ENCODE data around the gene NCOA5.

Gene NCOA5

DNA sequence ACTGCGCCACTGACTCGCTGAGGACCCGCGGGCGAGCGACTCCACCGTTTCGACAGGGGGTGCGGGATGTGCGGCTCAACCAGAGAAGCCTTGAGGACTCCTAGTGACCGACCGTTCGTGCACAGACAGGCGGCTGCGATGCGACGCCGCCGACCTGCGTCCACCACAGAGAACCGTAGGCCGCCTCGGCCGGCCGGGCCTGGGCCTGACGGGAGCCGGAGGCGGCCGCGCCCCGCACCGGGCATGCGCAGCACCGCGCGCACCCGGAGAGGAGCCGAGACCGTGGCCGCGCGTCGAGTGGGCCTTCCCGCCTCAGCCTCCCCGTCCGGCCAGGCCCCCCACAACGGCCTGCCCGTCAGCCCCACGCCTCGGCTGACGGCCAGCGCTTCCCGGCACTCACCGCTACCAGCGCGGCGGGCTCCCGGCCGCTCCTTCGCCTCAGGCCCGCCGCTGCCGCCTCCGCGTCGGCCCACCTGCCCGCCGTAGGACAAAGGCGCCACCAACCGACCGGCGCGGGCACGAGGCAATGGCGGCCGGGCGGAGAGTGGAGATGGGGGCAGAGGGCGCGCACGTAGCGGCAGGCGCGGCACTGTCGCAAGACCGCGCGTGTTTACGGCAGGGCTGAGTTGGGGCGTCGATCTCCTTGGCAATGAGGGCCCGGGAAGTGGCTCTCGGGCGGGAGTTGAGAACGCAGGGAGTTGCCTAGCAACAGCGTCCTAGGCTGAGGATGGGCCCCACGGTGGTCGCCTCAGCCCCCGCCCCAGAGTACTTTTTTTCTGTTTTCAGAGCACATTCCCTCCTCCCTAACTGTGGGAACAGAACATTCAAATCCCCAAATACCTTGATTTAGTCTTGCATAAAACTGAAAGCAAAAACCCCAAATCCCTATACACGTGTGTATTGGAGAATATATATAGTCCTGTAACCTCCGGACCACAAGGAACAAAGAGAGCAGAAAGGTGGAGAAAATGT lies at the start of gene NCOA5:
Gene NCOA5 (minus strand): TSS at position 546 of the 972 bp plus-strand sequence. CDS start 10,538 bp downstream, outside the sequence.
- peak; percentile 96 for DNase-seq
- H3K4me3 ChIP-seq (ENCODE audit: low read depth, low read length), result peak within 1 kb of the TSS; percentile 75
- peaks cover 17% of the 10 kb centered on the region for H3K36me3 ChIP-seq
- H3K9me3 ChIP-seq (ENCODE audit: severe bottlenecking), result no peaks in the 10 kb centered on the region
- peak within 1 kb of the TSS; percentile 99 for H3K27ac ChIP-seq
- H3K27me3 ChIP-seq (ENCODE audit: insufficient read depth, low read depth, severe bottlenecking), result no peaks in the 10 kb centered on the region
- TF ChIP-seq, protein P1, sequence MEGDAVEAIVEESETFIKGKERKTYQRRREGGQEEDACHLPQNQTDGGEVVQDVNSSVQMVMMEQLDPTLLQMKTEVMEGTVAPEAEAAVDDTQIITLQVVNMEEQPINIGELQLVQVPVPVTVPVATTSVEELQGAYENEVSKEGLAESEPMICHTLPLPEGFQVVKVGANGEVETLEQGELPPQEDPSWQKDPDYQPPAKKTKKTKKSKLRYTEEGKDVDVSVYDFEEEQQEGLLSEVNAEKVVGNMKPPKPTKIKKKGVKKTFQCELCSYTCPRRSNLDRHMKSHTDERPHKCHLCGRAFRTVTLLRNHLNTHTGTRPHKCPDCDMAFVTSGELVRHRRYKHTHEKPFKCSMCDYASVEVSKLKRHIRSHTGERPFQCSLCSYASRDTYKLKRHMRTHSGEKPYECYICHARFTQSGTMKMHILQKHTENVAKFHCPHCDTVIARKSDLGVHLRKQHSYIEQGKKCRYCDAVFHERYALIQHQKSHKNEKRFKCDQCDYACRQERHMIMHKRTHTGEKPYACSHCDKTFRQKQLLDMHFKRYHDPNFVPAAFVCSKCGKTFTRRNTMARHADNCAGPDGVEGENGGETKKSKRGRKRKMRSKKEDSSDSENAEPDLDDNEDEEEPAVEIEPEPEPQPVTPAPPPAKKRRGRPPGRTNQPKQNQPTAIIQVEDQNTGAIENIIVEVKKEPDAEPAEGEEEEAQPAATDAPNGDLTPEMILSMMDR (IDR thresholded peaks at IDR 0.05; ENCODE audit: low read depth, low read length), result peak; percentile 36; the same call in 1 of the 2 replicates

DNA sequence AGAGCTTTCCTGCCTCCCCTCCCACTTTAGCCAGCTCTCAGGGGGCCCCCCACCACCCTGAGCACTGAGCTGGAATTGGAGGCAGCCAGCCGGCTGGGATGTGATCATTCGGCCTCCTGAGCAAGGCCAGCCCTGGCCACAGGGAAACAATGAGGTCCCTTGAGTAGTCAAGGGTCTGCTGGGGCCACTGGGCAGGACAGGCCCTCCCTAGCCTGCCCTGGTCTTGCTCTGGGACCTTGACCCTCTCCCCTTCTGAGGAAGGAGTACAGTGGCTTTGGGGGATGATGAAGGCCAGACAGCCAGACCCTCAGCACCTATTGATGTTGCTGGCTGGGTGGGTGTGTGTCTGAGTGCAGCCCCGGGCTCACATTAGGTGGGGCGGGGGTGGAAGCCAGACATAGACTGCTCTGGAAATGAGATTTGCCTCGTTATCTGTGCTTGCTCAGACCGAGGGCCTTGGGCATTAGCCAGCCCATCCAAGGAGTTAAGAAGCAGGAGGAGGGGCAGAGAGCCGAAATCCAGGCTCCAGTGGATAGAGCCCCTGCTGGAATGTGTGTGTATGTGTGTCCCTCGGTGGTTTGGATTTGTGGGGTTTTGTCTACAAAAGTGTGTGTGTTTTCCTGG lies 49.6 kb upstream of the NCOA5 start:
- DNase-seq, result peak; percentile 54
- Histone ChIP-seq H3K36me3 (no peaks in the 10 kb centered on the region), H3K27ac (peak overlapping the region; percentile 22), H3K4me3 (ENCODE audit: low read depth, low read length) (no peak overlapping the region), H3K9me3 (ENCODE audit: severe bottlenecking) (no peaks in the 10 kb centered on the region), H3K27me3 (ENCODE audit: insufficient read depth, low read depth, severe bottlenecking) (no peaks in the 10 kb centered on the region)
- TF ChIP-seq, protein P1 (IDR thresholded peaks at IDR 0.05; ENCODE audit: low read depth, low read length), result peak; percentile 36

DNA sequence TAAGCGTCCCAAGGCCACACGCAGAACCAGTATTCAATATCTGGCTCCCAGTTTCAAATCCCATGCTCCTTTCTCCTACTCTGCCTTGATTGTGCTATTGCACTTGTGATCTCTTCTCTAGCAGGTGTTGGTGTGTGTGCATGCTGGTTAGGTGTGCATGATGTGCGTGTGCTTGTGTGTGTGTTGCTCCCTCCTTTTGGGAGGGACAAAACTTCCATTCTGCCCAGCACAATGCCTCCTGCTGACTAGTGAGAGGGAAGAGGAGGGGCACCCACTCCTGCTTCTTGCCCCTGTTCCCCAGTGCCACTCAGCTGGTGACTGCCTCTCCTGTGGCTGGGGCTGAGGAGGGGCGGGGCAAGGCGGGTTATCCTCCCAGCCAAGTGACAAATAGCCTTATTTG lies 48.1 kb upstream of the NCOA5 start:
- no peaks in the 10 kb centered on the region for H3K9me3 ChIP-seq (ENCODE audit: severe bottlenecking)
- H3K4me3 ChIP-seq (ENCODE audit: low read depth, low read length), result no peak overlapping the region
- no peaks in the 10 kb centered on the region for H3K36me3 ChIP-seq
- no peak for DNase-seq
- TF ChIP-seq, protein P1 (IDR thresholded peaks at IDR 0.05; ENCODE audit: low read depth, low read length), result no peak
- H3K27me3 ChIP-seq (ENCODE audit: insufficient read depth, low read depth, severe bottlenecking), result no peaks in the 10 kb centered on the region
- no peak overlapping the region for H3K27ac ChIP-seq

DNA sequence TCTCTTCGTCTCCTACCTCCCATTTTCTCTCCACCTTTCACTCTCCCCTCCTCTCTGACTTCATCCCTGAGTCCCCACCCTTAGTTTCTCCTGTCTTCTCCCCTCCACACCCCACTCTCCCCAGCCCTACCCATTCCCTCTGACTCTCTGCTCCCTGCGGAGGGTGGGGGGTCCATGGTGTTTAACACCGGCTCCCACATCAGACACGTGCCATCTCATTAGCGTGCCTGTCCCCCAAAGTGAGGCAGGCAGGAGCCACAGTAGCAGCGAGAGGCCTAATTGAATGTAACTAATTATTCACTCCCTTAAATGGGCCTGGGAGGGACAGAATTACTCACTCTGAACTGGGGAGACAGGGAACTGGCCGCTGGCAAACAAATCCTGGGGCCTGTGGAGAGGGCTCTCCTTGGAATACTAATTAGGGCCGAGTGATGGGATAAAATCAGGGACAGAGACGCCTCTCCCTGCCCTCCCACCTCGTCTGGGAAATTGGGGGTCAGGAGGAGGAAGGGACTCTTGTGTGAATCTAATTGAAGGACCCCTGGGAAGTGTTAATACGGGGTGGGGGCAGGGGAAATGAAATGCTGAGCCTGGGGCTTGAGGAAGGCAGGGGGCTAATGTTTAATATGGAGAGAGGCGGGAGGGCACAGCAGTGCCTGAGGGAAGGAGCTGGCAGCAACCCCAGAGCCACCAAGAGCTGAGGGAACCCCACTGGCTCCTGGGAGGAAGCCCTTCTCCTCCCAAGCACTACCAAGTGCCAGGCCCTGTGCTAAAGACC lies 46.3 kb upstream of the NCOA5 start:
- no peaks in the 10 kb centered on the region for H3K36me3 ChIP-seq
- H3K4me3 ChIP-seq (ENCODE audit: low read depth, low read length), result no peak overlapping the region
- TF ChIP-seq, protein P1 (IDR thresholded peaks at IDR 0.05; ENCODE audit: low read depth, low read length), result no peak
- H3K27ac ChIP-seq, result no peak overlapping the region
- no peaks in the 10 kb centered on the region for H3K27me3 ChIP-seq (ENCODE audit: insufficient read depth, low read depth, severe bottlenecking)
- H3K9me3 ChIP-seq (ENCODE audit: severe bottlenecking), result no peaks in the 10 kb centered on the region
- no peak for DNase-seq

DNA sequence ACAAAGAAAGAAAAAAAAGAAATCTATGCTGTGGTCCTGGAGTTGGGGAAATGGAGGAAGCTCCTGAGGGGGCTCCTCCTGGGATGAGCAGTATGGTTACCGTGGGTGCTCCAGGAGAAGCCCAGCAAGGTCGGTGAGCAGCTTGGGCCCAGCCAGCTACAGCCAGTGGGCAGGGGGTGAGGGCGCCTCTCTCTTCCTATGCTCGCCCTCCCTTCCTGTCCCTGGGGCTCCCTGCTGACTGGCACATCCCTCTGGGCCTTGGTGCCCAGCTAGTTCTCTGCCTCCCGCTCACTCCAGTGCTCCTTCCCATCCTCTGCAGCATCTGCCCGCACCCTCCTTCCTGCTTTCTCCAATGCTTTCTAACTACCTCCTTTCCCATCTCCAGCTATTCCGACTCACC lies 45.0 kb upstream of the NCOA5 start:
- no peaks in the 10 kb centered on the region for H3K9me3 ChIP-seq (ENCODE audit: severe bottlenecking)
- no peaks in the 10 kb centered on the region for H3K36me3 ChIP-seq
- no peaks in the 10 kb centered on the region for H3K27me3 ChIP-seq (ENCODE audit: insufficient read depth, low read depth, severe bottlenecking)
- DNase-seq, result no peak
- no peak overlapping the region for H3K4me3 ChIP-seq (ENCODE audit: low read depth, low read length)
- no peak overlapping the region for H3K27ac ChIP-seq
- TF ChIP-seq, protein P1 (IDR thresholded peaks at IDR 0.05; ENCODE audit: low read depth, low read length), result no peak

All from WERI-Rb-1 (cell line).